Stimulated activated CD8-positive, alpha-beta memory T cell treated with anti-CD3 and anti-CD28 coated beads, Interleukin-4, amount 100 ng/mL, for 4 hours (primary cell): ENCODE data around the gene NAT14.
A peak's percentile ranks its signal among the peaks of the same experiment; 100 is the strongest.

ENCODE experiments used
- DNase-seq, 2 donors: peaks; one replicate each; pipeline ENCODE4 v3.0.0-alpha.2; 2020; ENCODE audit warnings: low read depth in 2 of 2, low spot score in 1 of 2

The NAT14 gene

GRCh38 chr19:55468054-55468393 is 17.0 kb upstream of the NAT14 start:
- no peak for DNase-seq

- DNase-seq, result no peak
These were observed 13.7 kb upstream of the NAT14 start for GRCh38 chr19:55471266-55471665.

GRCh38 chr19:55472463-55472862 is 12.5 kb upstream of the NAT14 start:
- DNase-seq, result no peak

GRCh38 chr19:55473225-55474012 is 11.6 kb upstream of the NAT14 start:
- DNase-seq, result no peak

- DNase-seq, result no peak
These were observed 10.4 kb upstream of the NAT14 start for GRCh38 chr19:55474269-55475265.

- peak; percentile 92 to 97 for DNase-seq
These were observed 8.8 kb upstream of the NAT14 start, which contains the start of gene ZNF628 for GRCh38 chr19:55476100-55476775. ZNF628 (plus strand) TSS chr19:55476617; CDS start chr19:55479911, 3,294 bp downstream.

- no peak for DNase-seq
These were observed 7.1 kb upstream of the NAT14 start for GRCh38 chr19:55477905-55478304.

GRCh38 chr19:55478364-55478763 is 6.6 kb upstream of the NAT14 start:
- no peak for DNase-seq

GRCh38 chr19:55479045-55479444 is 5.9 kb upstream of the NAT14 start:
- no peak for DNase-seq

- DNase-seq, result no peak
These were observed 5.3 kb upstream of the NAT14 start for GRCh38 chr19:55479451-55480230.

- no peak for DNase-seq
These were observed 3.7 kb upstream of the NAT14 start for GRCh38 chr19:55481148-55481793.

- DNase-seq, result no peak
These were observed 3.2 kb upstream of the NAT14 start for GRCh38 chr19:55481794-55482155.

GRCh38 chr19:55482156-55482961 is 2.6 kb upstream of the NAT14 start:
- DNase-seq, result no peak

- DNase-seq, result no peak
These were observed 1.9 kb upstream of the NAT14 start for GRCh38 chr19:55482967-55483705.

GRCh38 chr19:55483706-55484592 is 1.0 kb upstream of the NAT14 start:
- no peak for DNase-seq

GRCh38 chr19:55485439-55486011 is 537 bp downstream of the NAT14 start:
- DNase-seq, result no peak
